ENCODE results near the gene APEH. TPM values are rescaled to one million over a fixed set of nuclear protein-coding genes. Genes with fewer than 3 reads are reported as not detected.

APEH gene
- total RNA-seq, 1 donor from 2014 or later = 105 TPM

GRCh38 chr3:49628249-49628648 lies 45.9 kb upstream of the APEH start:
- Mint-ChIP-seq H3K27me3 (ENCODE audit: unreplicated experiment) (peaks cover 21% of the 10 kb centered on the region), H3K36me3 (ENCODE audit: unreplicated experiment) (no peaks in the 10 kb centered on the region), H3K9me3 (ENCODE audit: unreplicated experiment) (peaks cover 8% of the 10 kb centered on the region), H3K27ac (ENCODE audit: unreplicated experiment) (no peak overlapping the region), H3K4me1 (ENCODE audit: unreplicated experiment) (peaks cover 1% of the 10 kb centered on the region), H3K4me3 (ENCODE audit: unreplicated experiment) (no peak overlapping the region)
- no peak for TF ChIP-seq CTCF (IDR thresholded peaks at IDR 0.05)
- DNase-seq (ENCODE audit: extremely low spot score, unreplicated experiment) = no peak

DNA sequence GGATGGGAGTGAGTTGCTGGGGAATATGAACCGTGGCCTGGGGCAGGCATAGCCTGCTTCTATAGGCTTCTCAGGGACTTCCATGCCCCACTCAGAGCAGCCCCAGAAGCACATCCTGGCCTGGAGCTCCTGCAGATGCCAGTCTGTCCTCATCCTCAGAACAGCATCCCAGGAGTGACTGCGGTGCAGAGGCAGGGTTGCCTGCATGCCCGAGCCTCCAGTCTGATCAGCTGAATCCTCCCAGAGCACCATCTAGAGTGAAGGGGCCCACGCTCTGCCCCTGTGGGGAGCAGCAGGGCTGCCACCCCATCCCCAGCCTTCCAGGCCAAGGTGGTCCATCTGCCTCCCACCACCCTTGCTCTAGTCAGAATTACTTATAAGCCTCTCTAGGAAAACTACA lies 44.7 kb upstream of the APEH start:
- no peak overlapping the region for H3K4me3 Mint-ChIP-seq (ENCODE audit: unreplicated experiment)
- no peaks in the 10 kb centered on the region for H3K36me3 Mint-ChIP-seq (ENCODE audit: unreplicated experiment)
- H3K27me3 Mint-ChIP-seq (ENCODE audit: unreplicated experiment) = peaks cover 20% of the 10 kb centered on the region
- peaks cover 1% of the 10 kb centered on the region for H3K4me1 Mint-ChIP-seq (ENCODE audit: unreplicated experiment)
- DNase-seq (ENCODE audit: extremely low spot score, unreplicated experiment) = no peak
- H3K9me3 Mint-ChIP-seq (ENCODE audit: unreplicated experiment) = peaks cover 8% of the 10 kb centered on the region
- no peak overlapping the region for H3K27ac Mint-ChIP-seq (ENCODE audit: unreplicated experiment)
- TF ChIP-seq CTCF (IDR thresholded peaks at IDR 0.05) = no peak

DNA sequence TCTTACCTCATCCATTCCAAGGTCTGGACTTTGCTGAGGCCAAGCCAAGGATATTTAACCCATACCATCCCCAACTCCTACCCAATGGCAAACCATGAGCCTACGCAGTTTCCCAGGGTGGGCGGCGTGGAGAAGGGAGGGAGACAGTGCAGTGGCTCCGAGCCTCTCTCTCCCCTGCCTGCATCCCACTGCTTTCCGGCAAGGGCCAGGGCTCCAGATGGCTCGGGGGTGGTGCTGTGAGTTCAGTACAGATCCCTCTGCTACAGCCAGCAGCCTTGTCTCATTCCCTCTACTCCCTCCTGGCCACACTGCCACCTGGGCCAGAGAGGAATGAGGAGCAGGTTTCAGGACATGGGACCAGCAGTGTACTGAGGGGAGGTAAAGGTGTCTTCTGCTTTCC lies 44.3 kb upstream of the APEH start:
- TF ChIP-seq CTCF (IDR thresholded peaks at IDR 0.05) = no peak
- Mint-ChIP-seq H3K27me3 (ENCODE audit: unreplicated experiment) (peaks cover 22% of the 10 kb centered on the region), H3K36me3 (ENCODE audit: unreplicated experiment) (no peaks in the 10 kb centered on the region), H3K9me3 (ENCODE audit: unreplicated experiment) (peaks cover 8% of the 10 kb centered on the region), H3K27ac (ENCODE audit: unreplicated experiment) (no peak overlapping the region), H3K4me1 (ENCODE audit: unreplicated experiment) (peaks cover 1% of the 10 kb centered on the region), H3K4me3 (ENCODE audit: unreplicated experiment) (no peak overlapping the region)
- DNase-seq (ENCODE audit: extremely low spot score, unreplicated experiment) = no peak

GRCh38 chr3:49630784-49631183 lies 43.4 kb upstream of the APEH start:
- H3K36me3 Mint-ChIP-seq (ENCODE audit: unreplicated experiment) = no peaks in the 10 kb centered on the region
- no peak for TF ChIP-seq CTCF (IDR thresholded peaks at IDR 0.05)
- H3K9me3 Mint-ChIP-seq (ENCODE audit: unreplicated experiment) = peaks cover 8% of the 10 kb centered on the region
- H3K4me1 Mint-ChIP-seq (ENCODE audit: unreplicated experiment) = peaks cover 1% of the 10 kb centered on the region
- no peak overlapping the region for H3K4me3 Mint-ChIP-seq (ENCODE audit: unreplicated experiment)
- no peak for DNase-seq (ENCODE audit: extremely low spot score, unreplicated experiment)
- no peak overlapping the region for H3K27ac Mint-ChIP-seq (ENCODE audit: unreplicated experiment)
- peaks cover 27% of the 10 kb centered on the region for H3K27me3 Mint-ChIP-seq (ENCODE audit: unreplicated experiment)

DNA sequence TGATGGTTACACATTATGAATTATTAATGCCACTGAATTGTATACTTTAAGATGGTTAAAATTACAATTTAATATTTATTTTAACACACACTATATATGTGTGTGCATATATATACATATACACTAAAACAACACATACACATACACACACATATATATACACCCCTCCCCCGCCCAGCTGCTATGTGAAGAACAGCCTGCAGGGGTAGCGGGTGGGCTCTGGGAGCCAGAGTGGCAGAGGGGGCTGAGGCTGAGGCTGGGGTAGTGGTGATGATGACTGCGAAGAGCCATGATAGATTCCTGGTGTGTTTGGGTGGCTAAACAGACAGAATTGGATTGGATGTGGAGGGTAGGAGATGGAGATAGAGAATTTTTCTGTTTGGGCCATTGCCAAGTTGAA lies 39.4 kb upstream of the APEH start:
- Mint-ChIP-seq H3K4me1 (ENCODE audit: unreplicated experiment) (peaks cover 6% of the 10 kb centered on the region), H3K27ac (ENCODE audit: unreplicated experiment) (no peak overlapping the region), H3K27me3 (ENCODE audit: unreplicated experiment) (peaks cover 20% of the 10 kb centered on the region), H3K36me3 (ENCODE audit: unreplicated experiment) (no peaks in the 10 kb centered on the region), H3K9me3 (ENCODE audit: unreplicated experiment) (peaks cover 8% of the 10 kb centered on the region), H3K4me3 (ENCODE audit: unreplicated experiment) (no peak overlapping the region)
- DNase-seq (ENCODE audit: extremely low spot score, unreplicated experiment) = no peak
- TF ChIP-seq CTCF (IDR thresholded peaks at IDR 0.05) = no peak

Measured in osteocyte (in vitro differentiated cells).